Activated naive CD4-positive, alpha-beta T cell treated with anti-CD3 and anti-CD28 coated beads, Interleukin-2, amount 50 U/mL, for 72 hours (primary cell): ENCODE results near the gene CDH2. TPM values are rescaled to one million over a fixed set of nuclear protein-coding genes. Genes with fewer than 3 reads are reported as not detected.

Experiments used
- ATAC-seq, 2 donors: fragments of 150-1000 bp; cut with Tn5 transposase; 2 replicates each; pipeline ENCODE4 v1.10.0; 2021; ENCODE audit warnings: mild to moderate bottlenecking in 2 of 2, moderate library complexity in 2 of 2
- DNase-seq, 2 donors: peaks; one replicate each; pipeline ENCODE4 v3.0.0; 2021 to 2022; ENCODE audit warnings: low spot score in 2 of 2
- H3K27ac Mint-ChIP-seq, 2 donors: one replicate each; pipeline ENCODE4 v1.8.0; 2022; ENCODE audit warnings: mild to moderate bottlenecking in 2 of 2, mixed read lengths in 2 of 2
- H3K36me3 Mint-ChIP-seq, 2 donors: one replicate each; pipeline ENCODE4 v1.8.0; 2022; ENCODE audit warnings: mixed read lengths in 2 of 2
- H3K9me3 Mint-ChIP-seq, 2 donors: one replicate each; pipeline ENCODE4 v1.8.0; 2022; ENCODE audit warnings: mixed read lengths in 2 of 2
- total RNA-seq, 2 donors: library from RNA; stranded (reverse); gene quantifications; one replicate each; pipeline ENCODE4 v1.2.3, GENCODE V29; 2022

The CDH2 gene
- total RNA-seq, 2 donors from 2014 or later: 0.05 to 0.23 TPM

DNA sequence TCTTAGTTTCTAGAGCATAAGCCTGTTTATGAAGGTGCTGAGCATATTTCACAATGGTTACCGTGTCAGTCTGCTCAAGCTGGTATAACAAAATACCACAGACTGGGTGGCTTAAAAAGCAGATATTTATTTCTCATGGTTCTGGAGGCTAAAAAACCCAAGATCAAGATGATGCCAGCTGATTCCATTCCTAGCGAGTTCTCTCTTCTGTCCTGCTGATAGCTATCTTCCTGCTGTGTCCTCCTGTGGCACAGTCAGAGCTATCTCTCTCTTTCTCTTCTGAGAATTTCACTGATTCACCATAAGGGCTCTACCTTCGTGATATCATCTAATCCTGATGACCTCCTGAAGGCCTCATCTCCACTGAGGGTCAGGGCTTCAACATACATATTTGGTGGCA, 273.0 kb downstream of the CDH2 start:
- no peak overlapping the region for H3K27ac Mint-ChIP-seq
- H3K9me3 Mint-ChIP-seq: peaks cover 26 to 33% of the 10 kb centered on the region in 2 donors
- no peak for DNase-seq
- peaks cover 0 to 16% of the 10 kb centered on the region in 2 donors for H3K36me3 Mint-ChIP-seq
- no peak for ATAC-seq

DNA sequence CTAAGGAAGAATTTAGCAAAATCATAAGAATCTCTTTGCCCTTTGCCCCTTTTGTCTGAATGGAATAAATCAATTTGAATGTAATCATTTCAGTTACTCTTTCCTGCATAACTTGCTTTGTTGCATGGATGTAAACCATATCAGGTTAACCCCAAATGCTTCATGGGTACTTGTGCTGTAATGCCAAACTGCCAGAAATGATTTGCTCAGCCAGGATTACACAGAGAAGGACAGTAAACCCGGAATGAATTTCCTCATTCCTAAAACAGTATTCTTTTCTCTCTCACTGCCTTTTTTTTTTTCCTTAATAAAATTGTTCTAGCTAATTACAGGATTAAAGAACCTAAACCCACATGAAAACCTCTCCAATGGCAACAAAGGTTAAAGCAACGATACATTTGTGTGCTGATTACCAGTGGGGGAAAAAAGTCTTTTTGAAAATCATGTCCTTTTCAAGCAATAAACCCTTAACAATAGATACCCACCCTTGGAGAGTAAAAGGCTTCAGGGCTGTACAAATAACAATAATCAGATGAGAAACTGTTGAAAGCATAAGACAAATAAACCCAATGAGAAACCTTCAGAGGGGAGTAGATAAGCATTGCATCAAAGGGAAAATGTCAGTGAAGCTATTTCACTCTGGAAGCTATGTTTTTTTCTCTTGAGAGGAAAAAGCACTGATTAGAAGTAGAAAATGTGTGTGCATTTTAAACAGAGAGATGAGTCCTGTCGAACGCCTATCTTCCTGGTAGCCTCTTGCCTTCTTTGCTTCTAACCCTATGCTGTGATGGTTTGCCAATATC, 275.3 kb downstream of the CDH2 start:
- DNase-seq: no peak
- ATAC-seq: no peak
- peaks cover 0 to 13% of the 10 kb centered on the region in 2 donors for H3K36me3 Mint-ChIP-seq
- no peak overlapping the region for H3K27ac Mint-ChIP-seq
- peaks cover 21 to 22% of the 10 kb centered on the region in 2 donors for H3K9me3 Mint-ChIP-seq
